Hypothalamus (tissue), 51 donors: Measurements from ENCODE around the gene EPHX1.
A peak's percentile ranks its signal among the peaks of the same experiment; 100 is the strongest.
"Not testable (repeated sequence)": the region's sequence is repeated elsewhere in the genome, so short reads cannot be mapped to it uniquely, and the experiment has no call there.

Experiments used
- DNase-seq, 51 donors: peaks; one replicate each; lab custom pipeline; 2025; lab: John Stamatoyannopoulos, UW

EPHX1 gene

DNA sequence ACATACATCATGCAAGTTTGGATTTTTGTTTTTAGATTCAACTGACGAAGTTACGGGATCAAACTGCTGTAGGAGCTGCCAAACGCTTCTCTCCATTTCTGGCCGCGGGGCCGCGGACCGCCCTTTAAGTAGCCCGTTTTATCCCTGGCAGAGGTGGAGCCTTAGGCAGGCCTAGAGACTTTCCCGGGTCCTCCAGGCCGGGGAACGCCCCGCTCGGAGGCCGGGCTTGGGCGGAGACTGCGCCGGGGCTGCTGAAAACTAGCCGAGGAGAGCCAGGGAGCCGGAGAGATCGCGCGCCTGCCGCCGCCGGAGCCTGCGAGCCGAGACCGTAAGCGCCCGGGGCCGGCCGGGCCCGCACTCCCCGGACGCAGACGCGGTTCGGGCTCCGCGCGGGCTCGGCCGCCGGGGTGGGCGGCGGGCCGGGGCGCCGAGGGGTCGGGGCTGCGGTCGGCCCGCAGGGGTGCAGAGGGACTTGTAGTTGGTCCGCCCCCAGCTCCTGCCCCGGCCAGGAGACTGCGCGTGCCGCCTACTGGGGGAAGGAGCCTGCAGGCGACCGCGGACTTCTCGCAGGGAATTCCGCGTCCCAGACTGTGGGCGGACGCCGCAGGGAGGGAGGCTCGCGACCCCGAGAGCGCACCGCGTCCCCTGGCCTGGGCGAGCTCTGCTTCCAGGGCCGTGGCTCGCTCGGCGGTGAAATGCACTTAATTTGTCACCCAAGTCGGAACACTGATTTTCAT, at the start of gene EPHX1:
EPHX1 (plus strand) TSS at position 283 of the 737 bp plus-strand sequence. CDS start 18,606 bp downstream, outside the sequence.
- DNase-seq = peak in 50 of 51 donors; percentile 39 to 91 (median 76)

DNA sequence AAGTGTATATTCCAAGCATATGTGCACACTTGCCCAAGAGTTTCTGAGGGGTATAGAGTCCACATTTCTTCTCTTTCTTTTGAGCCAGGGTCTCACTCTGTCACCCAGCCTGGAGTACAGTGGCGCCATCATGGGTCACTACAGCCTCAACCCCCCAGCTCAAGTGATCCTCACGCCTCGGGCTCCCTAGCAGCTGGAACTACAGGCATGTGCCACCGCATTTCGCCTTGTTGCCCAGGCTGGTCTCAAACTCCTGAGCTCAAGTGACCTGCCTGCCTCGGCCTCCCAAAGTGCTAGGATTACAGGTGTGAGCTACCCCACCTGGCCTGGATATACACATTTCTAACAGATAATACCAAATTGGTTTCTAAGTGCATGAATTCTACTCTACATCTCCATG, 49.4 kb upstream of the EPHX1 start:
- no peak for DNase-seq

DNA sequence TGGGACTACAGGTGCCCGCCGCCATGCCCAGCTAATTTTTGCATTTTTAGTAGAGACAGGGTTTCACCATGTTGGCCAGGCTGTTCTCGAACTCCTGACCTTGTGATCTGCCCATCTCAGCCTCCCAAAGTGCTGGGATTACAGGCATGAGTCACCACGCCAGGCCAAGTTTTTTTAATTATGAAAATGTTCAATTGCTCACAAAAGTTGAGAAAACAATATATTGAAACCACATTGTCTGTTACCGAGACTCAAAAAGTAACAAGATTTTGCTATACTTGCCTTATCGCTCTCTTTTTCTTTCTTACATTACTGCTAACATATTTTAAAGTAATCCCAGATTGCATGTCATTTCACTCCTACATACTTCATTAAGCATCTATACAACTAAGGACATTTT, 48.5 kb upstream of the EPHX1 start:
- DNase-seq = not testable (repeated sequence)

DNA sequence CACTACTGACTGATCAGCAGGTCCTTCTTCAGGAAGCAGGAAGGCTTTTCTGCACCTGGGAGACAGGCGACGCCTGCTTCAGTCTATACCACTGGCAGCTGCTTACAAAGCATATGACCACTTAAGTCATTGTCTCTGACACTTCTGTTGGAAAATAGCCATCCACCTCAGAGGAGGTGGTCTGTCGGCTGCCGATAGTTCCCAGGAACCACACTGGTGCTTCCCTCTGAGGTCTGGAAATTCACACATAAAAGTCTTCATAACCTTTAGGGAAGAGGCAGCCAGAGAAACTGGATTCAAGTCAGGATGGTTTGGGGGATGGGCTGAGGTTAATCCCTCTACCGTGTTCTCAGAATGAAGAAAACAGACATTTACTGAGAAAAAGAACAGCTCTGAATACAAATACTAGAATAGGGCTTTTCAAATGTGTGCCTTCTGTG, 47.9 kb upstream of the EPHX1 start:
- no peak for DNase-seq

DNA sequence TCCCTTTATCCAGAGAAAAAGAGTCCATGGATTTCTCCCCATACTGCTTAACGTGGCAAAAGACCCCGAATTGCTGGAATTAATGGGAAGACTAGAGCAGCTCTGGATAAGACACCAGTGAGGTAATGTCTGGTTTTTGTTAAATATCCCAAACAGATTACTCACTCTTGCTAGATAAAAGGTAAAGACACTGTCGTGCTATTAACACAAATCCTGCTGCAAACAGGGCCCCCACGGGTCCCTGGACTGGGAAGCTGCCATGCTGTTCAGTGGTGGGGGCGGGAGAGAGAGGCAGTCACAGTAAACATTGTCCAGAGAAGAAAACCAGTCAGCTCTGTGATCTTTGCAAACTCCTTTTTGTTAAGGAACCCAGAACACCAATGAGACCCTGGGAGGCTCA, 47.5 kb upstream of the EPHX1 start:
- no peak for DNase-seq

DNA sequence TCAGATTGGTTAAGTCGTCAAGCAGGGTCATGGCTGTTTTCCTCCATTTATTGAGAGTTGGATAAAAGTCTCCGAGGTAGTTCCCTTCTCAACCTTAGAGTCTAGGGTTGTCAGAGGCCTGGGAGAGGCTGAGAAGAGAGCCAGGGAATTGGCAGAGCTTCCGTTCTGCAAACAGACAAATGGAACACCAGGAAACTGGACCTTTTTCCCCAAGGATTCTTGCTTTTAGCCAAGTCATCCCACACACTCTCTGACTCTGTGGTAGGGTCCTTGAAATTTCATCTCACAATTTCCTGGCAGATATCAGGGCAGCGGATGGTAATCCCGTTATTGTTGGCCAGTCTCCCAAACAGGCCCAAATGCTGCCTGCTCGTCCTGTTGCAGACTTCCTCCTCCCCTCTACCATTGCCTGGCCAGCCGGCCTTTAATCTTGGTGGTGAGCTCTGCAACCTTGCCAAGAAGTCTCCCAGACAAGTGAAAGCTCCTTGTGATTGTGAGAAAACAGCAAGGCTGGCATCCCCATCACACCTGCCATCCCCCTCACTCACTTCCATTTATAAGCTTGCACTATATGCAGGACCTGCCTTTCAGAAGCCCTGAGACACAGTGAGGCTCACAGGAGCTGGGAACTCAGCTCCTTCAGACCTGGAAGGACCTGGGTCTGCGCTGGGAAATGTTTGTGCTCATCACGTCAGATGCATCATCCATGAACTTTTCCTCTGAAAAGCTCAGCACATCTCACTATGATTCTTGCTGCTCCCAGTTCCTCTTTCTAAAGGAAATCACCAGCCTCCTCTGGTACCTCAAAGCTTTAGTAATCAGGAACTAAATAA, 46.0 kb upstream of the EPHX1 start:
- peak in 1 of 51 donors; percentile 9 for DNase-seq

DNA sequence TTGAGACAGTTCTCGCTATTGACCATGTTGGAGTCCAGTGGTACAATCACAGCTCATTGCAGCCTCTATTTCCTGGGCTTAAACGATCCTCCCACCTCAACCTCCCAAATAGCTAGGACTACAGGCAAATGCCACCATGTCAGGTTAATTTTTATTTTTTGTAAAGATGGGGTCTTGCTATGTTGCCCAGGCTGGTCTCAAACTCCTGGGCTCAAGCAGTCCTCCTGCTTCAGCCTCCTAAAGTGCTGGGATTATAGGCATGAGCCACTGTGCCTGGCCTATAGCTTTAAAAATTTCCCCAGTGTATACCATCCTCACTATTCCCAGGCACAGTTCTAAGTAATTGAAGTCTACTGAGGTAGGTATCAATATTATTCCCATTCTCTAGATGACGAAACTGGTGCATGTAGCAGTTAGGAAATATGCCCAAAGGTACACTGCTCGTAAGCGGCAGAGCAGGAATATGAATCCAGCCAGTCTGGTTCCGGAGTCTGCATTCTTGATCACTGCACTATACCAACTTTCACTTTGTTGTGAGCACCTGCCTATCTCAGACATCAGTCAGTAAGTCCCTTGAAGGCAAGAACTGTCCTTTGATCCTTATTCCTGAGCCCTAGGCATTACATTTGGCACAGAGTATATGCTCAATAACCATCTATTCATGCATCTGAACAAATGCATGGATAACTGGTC, 43.8 kb upstream of the EPHX1 start:
- DNase-seq = no peak

DNA sequence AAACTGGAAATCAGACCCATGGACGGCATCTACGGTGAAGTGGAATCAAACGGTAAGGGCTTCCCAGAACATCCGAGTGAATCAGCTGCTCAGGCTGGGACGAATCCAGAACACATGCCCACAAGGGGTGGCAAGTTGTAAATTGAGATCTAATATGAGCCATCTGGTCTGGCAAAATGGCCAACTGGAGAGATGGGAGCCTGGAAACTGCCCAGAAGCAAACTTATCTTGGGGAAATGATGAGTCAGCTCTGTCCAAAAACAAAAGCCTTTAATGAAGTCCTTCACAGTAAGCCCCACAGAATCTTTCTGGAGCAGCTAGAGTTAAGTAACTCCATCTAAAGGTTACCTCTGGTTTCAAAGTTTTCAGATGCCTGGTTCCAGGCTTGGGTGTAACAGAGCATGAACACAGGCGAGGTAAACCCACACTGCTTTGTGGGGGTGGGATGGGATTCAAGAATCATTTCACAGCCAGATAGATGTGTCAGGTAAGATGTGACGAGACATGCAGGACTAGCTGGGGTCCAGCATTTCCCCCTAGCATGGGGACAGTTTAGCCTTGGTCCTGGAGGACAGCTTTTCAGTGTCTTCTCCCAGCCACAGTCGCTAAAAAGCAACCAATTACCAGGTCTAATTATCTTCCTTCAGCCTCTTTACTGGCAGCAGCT, 42.8 kb upstream of the EPHX1 start:
- peak in 4 of 51 donors; percentile 4 to 44 (median 14) for DNase-seq

DNA sequence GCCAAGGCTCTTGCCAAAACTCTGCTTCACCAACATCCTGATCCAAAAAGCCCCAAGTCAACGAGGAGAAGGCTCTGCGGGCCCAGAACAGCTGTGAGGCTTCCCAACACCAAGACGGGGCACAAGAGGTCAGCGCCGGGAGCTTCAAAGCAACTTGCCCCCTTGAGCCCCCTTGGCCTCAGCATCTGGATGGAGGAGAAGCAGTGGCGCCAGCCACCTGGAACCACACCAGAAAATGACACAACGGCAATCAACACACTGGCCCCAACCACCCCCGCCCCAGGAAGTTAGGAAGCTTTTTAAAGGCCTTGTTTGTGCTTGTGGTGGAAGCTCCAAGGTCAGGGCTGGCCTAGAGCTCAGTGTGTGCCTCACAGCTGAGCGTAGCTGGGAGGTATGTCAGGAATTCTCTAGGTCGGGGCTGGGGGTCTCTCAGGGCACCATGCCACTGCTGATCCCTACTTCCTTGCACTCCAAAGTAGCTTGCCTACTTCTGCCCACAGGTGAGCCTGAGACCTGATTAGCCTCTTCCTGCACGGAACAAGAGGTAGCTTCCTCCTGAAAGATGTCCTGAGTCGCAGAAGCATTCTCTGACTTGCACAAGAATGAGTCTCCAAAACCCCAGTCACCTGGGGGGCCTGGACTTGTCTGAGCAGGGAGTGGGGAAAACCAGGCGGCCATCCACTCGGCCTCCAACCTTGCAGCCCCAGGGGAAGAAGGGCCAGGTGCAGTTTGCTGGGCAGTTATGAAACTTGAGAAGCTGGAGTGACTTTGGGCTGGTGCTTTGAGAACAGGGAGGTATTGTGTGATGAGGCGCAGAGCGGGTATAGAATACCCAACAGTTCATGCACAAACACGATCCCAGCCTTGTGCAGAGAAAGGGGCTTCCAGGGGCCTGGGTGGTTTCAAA, 42.0 kb upstream of the EPHX1 start:
- peak in 1 of 51 donors; percentile 29 for DNase-seq

DNA sequence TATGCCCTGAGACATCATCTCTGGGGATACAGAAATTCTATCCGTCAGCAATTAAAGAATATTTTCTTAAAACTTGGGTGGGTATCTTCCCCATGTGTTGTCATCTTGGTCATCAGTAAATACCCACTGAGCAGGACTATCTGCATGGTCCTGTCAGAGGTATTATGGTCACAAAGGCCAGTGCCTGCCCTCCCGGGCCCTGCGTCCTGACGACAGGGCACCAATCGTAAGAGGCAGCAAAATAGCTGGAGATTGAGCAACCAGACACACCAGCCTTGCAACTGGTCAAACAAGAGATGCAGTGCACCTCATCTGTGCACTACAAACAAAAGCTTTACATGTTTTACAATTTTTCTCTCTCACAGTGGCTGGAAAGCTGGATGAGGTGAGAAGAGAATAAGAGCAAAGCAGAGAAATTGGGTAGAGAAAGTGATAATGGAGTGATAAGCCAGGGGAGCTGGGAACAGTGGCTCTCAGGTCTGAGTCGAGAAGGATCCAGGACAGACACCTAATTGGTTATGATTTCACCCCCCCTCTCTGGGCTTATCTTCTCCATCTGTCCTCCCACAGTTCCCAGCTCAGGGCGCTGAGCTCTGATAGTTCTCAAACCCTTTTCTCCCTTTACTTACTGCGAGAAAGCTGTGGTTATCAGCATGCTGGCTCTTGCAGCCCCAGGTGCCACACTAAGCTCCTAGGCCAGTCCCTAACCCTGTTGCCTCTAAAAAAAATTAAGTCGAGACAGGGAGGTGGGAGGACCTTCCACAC, 41.1 kb upstream of the EPHX1 start:
- no peak for DNase-seq

DNA sequence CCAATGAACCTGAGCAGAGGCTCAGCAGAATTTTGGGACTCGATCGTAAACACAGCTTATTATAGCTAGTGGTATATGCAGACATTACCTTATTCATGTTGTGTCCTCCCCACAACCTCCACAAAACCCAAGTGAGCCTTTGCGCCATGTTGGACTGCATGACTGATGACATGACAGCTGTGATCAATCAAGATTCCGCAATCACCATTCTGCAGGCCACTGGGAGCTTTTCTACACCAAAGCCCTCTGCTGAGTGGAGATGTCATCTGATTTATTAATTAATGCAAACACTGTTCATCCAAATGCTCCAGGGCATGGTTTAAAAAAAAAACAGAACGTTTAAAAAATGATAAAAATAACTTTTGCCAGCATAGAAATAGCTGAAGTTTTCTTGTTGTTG, 40.2 kb upstream of the EPHX1 start:
- no peak for DNase-seq

DNA sequence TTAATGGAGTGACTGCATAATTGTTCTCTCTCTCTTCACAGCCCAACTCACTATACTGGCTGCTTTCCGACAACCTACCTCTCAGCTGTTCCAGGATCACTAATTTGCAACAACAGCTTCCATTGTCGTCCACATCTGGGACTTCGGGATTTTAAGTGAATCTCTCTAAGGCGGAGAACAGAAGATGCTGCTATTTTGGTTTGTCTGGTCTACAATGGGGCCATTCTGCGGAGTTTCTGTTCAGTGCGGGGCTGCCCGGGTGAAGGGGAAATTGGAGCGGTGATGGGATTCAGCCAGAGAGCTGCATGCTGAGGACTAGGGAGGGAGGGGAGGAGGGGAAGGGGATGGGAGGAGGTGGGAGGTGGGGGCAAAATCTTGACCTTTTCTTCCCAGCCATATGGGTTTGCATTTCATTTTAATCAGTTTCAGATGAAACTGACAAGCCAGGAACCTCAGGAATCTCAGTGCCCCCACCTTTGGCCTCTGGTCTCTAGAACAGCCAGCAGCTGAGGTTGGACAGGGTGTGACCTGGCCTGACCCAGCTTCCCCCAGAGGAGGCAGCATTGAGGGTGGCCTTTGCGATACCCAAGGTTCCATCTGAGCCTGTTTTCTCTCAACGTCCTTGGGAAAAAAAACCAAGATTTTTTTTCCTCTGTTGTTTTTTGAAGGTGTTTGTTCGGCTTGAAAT, 39.2 kb upstream of the EPHX1 start:
- peak in 9 of 51 donors; percentile 9 to 55 (median 27) for DNase-seq

DNA sequence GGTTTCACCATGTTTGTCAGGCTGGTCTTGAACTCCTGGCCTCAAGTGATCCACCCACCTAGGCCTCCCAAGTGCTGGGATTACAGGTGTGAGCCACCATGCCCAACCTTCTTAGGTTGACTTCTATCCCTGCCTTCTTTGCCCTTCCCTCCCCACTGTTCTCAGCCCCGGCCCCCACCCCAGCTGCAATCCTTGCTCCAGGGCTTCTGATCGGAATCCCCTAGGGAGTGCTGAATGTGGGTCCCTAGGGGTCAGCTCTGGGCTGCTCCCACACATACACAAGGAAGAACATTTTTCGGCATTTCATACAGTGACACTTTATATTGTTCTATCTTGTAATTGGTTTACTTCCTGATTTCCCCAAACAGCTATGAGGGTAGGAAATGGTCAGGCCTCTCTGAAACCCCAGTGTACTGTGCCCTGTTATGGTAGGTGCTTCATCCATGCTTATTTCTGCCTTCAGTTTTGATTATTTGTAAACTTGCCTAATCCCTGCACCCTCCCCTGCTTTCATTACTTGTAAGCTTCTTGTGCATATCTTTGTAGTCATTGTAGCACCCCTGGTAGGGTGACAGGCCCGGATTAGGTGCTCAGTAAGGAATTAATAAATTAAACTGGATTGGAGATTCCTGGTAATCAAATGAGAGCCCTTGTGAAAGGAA, 38.1 kb upstream of the EPHX1 start:
- no peak for DNase-seq

DNA sequence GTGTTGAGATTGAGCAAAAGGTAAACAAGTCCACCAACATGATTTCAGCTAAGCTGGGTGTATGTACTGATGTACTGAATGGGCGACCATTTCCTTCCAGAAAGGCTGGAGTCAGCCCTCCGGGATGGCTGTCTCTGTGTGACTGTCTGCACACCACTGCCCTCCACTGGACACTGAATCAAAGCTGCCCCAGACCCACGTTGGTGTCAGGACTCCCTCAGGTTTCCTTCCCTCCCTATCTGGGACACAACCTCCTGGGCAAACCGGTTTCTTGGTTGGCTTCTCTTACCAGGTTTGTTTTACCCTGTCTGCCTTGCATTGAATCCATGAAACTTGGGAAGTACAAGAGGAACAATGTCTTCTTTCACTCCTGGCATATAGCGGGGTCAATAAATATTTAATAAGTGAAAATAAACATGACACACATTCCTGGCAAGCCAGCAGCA, 37.6 kb upstream of the EPHX1 start:
- peak in 46 of 51 donors; percentile 20 to 88 (median 65) for DNase-seq

DNA sequence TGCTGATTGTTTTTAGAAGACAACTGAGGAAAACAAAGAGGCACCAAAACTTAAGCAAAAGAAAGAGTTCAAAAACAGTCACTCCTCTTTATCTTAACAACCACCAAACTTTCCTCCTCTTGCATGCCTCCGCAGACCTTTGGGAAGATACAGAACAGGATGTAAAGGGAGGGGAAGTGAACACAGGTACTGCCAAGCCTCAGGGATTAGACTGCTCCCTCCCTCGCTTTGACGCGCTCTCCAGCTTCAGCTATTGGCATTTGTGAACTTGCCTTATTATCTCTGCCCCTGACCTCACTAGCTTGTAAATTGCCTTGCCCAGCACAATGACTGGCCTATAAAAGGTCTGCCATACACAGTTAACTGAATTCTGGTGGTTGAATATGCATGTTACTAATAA, 37.1 kb upstream of the EPHX1 start:
- no peak for DNase-seq

DNA sequence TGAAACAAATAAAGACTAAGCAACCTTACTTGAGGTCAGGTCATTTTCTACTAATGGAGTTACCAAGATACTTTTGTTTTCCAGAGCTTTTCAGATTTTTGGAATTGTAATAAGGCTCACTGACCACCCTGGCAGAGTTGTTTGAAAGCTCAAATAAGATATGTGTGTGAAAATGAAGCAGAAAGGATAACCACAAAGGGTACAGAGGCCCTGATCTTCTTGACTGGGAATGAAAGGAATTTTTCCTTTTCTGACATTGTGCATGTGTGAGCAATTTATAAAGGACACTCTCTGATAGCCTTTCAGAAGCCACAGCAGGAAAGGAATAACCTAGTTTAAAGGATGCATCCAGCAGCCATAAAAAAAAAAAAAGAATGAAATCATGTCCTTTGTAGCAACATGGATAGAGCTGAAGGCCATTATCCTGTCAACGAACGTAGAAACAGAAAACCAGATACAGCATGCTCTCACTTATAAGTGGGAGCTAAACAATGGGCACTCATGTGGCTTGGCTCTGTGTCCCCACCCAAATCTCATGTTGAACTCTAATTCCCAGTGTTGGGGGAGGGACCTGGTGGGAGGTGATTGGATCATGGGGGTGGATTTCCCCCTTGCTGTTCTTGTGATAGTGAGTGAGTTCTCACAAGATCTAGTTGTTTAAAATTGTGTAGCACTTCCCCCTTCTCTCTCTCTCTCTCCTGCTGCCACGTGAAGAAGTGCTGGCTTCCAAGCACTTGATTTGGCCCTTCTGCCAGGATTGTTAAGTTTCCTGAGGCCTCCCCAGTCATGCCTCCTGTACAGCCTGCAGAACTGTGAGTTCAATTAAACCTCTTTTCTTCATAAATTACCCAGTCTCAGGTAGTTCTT, 35.4 kb upstream of the EPHX1 start:
- no peak for DNase-seq

DNA sequence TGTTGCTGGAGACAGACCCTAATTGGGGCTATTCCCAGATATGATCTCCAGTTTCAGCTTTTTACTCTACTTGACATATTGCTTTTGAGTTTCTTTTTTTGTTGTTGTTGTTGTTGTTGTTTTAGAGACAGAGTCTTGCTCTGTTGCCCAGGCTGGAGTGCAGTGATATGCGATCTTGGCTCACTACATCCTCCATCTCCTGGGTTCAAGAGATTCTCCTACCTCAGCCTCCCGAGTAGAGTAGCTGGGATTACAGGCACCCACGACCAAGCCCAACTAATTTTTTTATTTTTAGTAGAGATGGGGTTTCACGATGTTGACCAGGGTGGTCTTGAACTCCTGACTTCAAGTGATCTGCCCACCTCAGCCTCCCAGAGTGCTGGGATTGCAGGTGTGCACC, 33.6 kb upstream of the EPHX1 start:
- no peak for DNase-seq
